K562 (cell line): ENCODE measurements around the gene IL10RB. TPM values are rescaled to one million over a fixed set of nuclear protein-coding genes. Genes with fewer than 3 reads are reported as not detected.
A peak's percentile ranks its signal among the peaks of the same experiment; 100 is the strongest.

Experiments used
- ATF1 ChIP-seq, 2 experiments: fragments of 450-650 bp in 1 of 2; IDR thresholded peaks; 2 replicates each; pipeline ENCODE4 v1.6.1; 2016; ENCODE audit warnings: missing compliant biosample characterization in 1 of 2, missing genetic modification characterization in 1 of 2
- BHLHE40 ChIP-seq: IDR thresholded peaks from 2 replicates; pipeline ENCODE4 v1.6.1; 2011; ENCODE audit warnings: low read length, improper control_type of control experiment
- CBX1 ChIP-seq: sonication (generic); IDR thresholded peaks from 2 replicates; pipeline ENCODE4 v1.6.1; 2016; ENCODE audit warnings: antibody characterized with exemption, low read depth, mild to moderate bottlenecking
- CREM ChIP-seq: IDR thresholded peaks from 2 replicates; pipeline ENCODE4 v1.6.1; 2014; ENCODE audit warnings: antibody characterized with exemption, low read depth
- EP300 ChIP-seq: IDR thresholded peaks from 2 replicates; pipeline ENCODE4 v1.6.1; 2012; ENCODE audit warnings: low read length, improper control_type of control experiment
- ETV6 ChIP-seq, 3 experiments: fragments of 150-350 bp in 1 of 3; sonication (generic) in 1 of 3; formaldehyde crosslinking in 1 of 3; IDR thresholded peaks; 2 replicates each; pipeline versions ENCODE4 v1.6.1 to v1.8.0; 2014 to 2022; ENCODE audit warnings: borderline replicate concordance in 2 of 3, low read depth in 2 of 3, antibody characterized with exemption in 1 of 3, low read length in 1 of 3, mild to moderate bottlenecking in 1 of 3, missing genetic modification reagents in 1 of 3
- FOXA3 ChIP-seq, 2 experiments: fragments of 450-650 bp in 1 of 2; sonication (generic) in 1 of 2; formaldehyde crosslinking; IDR thresholded peaks in 1 of 2; conservative IDR thresholded peaks in 1 of 2; 2 replicates each; pipeline versions ENCODE4 v1.4.0 to v1.8.0; 2020 to 2022; ENCODE audit warnings: mild to moderate bottlenecking in 2 of 2, missing genetic modification reagents in 1 of 2
- FOXK2 ChIP-seq, 2 experiments: fragments of 450-650 bp; IDR thresholded peaks in 1 of 2; conservative IDR thresholded peaks in 1 of 2; 2 replicates each; pipeline ENCODE4 v1.6.1; 2016; ENCODE audit warnings: low read depth in 2 of 2, mild to moderate bottlenecking in 1 of 2
- HMG20B ChIP-seq: fragments of 250-450 bp; sonication (Bioruptor Pico); IDR thresholded peaks from 2 replicates; pipeline ENCODE4 v1.5.0; 2021; ENCODE audit warnings: mild to moderate bottlenecking
- NFXL1 ChIP-seq: fragments of 450-650 bp; formaldehyde crosslinking; IDR thresholded peaks from 2 replicates; pipeline ENCODE4 v1.4.0; 2021; ENCODE audit warnings: mild to moderate bottlenecking
- SMAD1 ChIP-seq: fragments of 150-350 bp; IDR thresholded peaks from 2 replicates; pipeline ENCODE4 v1.6.1; 2014; ENCODE audit warnings: low read length, low read depth; ENCODE audit not compliant: partially characterized antibody
- ZFP36 ChIP-seq: fragments of 150-350 bp; IDR thresholded peaks from 2 replicates; pipeline ENCODE4 v1.6.1; 2018; ENCODE audit warnings: low read length, low read depth; ENCODE audit not compliant: partially characterized antibody
- ZNF311 ChIP-seq: fragments of 250-450 bp; sonication (Bioruptor Pico); IDR thresholded peaks from 2 replicates; pipeline ENCODE4 v1.4.0; 2020; ENCODE audit warnings: mild to moderate bottlenecking, moderate library complexity
- ZNF408 ChIP-seq: fragments of 250-450 bp; sonication (Bioruptor Pico); IDR thresholded peaks from 2 replicates; pipeline ENCODE4 v1.4.0; 2020; ENCODE audit warnings: low read depth, mild to moderate bottlenecking, moderate library complexity
- polyA plus RNA-seq, 8 experiments: library from polyadenylated mRNA; depleted of rRNA in 4 of 8; stranded (reverse) in 5 of 8; unstranded in 3 of 8; fragments of >200 nt; fragmentation: Nextera tagmentation in 2 of 8; fragmentation: Illumina TruSeq in 1 of 8; extraction: Ambion mirVana in 2 of 8; extraction: Trizol in 1 of 8; gene quantifications; 2 replicates each; pipeline versions ENCODE4 v1.2.1 to v1.2.3, GENCODE V29; 2011 to 2014; ENCODE audit warnings: inconsistent platforms in 1 of 8, missing spikeins in 1 of 8
- total RNA-seq, 7 experiments: library from RNA; depleted of rRNA in 6 of 7; stranded (reverse); fragments of >200 nt in 6 of 7; fragmentation: Illumina TruSeq in 2 of 7; extraction: Trizol in 2 of 7; gene quantifications; 2 replicates each; pipeline versions ENCODE4 v1.2.1 to v1.2.3, GENCODE V29; 2011 to 2021; ENCODE audit warnings: low replicate concordance in 1 of 7
- TF ChIP-seq, protein P1 (sequence below): fragments of 200-800 bp; sonication (Bioruptor generic); IDR thresholded peaks from 2 replicates; pipeline ENCODE4 v1.6.1; 2016; ENCODE audit warnings: missing genetic modification characterization, missing compliant biosample characterization
- TF ChIP-seq, protein P2 (sequence below): sonication (generic); formaldehyde crosslinking; IDR thresholded peaks from 2 replicates; pipeline ENCODE4 v1.8.1; 2022; ENCODE audit warnings: missing genetic modification reagents
- TF ChIP-seq, protein P3 (sequence below), 2 experiments: fragments of 250-450 bp in 1 of 2; fragments of 450-650 bp in 1 of 2; sonication (Bioruptor Pico) in 1 of 2; IDR thresholded peaks; 2 replicates each; pipeline versions ENCODE4 v1.6.1 to v1.8.0; 2016 to 2021; ENCODE audit warnings: mild to moderate bottlenecking in 2 of 2, moderate library complexity in 2 of 2, missing compliant biosample characterization in 1 of 2, missing genetic modification characterization in 1 of 2
- TF ChIP-seq, protein P4 (sequence below), 3 experiments: fragments of 200-800 bp in 1 of 3; sonication (Bioruptor generic) in 1 of 3; sonication (generic) in 1 of 3; formaldehyde crosslinking in 1 of 3; IDR thresholded peaks; 2 replicates each; pipeline versions ENCODE4 v1.6.1 to v1.8.0; 2016 to 2022; ENCODE audit warnings: mild to moderate bottlenecking in 2 of 3, missing compliant biosample characterization in 2 of 3, missing genetic modification characterization in 2 of 3, missing genetic modification reagents in 1 of 3

IL10RB gene
- total and polyA plus RNA-seq, 9 of the 15 experiments (the other 6 are each of a cell fraction or from before 2014, with no cell fraction given): 10.9 to 33.8 (median 23.0) TPM

DNA sequence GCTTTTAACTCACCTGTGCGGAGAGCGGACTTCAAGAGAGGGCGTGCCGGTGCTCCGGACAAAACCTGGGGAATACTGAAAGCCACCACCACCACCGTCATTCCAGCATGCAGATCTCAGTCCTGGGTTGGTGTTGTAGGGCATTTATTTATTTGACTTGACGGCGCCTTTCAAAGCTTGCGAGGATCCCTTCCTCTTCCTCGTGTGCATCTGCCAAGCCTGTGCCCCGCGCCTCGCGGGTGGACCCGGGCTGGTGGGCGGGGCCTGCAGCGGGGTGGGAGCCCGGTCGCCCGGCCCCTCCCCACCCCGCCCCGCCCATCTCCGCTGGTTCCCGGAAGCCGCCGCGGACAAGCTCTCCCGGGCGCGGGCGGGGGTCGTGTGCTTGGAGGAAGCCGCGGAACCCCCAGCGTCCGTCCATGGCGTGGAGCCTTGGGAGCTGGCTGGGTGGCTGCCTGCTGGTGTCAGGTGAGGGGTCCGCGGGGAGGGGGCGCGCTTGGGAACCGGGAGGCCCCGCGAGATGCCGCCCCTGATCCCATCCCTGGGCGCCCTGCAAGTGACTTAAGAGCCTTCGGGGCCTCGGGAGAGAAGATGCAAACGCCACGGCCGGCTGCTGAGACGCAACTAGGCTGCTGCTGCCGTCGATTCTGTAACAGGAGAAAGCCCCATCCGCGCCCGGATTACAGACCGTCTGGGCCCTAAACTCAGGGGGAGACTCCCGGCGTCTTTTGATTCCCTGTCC, at the start of gene IL10RB (continued):
- TF ChIP-seq, protein P1, sequence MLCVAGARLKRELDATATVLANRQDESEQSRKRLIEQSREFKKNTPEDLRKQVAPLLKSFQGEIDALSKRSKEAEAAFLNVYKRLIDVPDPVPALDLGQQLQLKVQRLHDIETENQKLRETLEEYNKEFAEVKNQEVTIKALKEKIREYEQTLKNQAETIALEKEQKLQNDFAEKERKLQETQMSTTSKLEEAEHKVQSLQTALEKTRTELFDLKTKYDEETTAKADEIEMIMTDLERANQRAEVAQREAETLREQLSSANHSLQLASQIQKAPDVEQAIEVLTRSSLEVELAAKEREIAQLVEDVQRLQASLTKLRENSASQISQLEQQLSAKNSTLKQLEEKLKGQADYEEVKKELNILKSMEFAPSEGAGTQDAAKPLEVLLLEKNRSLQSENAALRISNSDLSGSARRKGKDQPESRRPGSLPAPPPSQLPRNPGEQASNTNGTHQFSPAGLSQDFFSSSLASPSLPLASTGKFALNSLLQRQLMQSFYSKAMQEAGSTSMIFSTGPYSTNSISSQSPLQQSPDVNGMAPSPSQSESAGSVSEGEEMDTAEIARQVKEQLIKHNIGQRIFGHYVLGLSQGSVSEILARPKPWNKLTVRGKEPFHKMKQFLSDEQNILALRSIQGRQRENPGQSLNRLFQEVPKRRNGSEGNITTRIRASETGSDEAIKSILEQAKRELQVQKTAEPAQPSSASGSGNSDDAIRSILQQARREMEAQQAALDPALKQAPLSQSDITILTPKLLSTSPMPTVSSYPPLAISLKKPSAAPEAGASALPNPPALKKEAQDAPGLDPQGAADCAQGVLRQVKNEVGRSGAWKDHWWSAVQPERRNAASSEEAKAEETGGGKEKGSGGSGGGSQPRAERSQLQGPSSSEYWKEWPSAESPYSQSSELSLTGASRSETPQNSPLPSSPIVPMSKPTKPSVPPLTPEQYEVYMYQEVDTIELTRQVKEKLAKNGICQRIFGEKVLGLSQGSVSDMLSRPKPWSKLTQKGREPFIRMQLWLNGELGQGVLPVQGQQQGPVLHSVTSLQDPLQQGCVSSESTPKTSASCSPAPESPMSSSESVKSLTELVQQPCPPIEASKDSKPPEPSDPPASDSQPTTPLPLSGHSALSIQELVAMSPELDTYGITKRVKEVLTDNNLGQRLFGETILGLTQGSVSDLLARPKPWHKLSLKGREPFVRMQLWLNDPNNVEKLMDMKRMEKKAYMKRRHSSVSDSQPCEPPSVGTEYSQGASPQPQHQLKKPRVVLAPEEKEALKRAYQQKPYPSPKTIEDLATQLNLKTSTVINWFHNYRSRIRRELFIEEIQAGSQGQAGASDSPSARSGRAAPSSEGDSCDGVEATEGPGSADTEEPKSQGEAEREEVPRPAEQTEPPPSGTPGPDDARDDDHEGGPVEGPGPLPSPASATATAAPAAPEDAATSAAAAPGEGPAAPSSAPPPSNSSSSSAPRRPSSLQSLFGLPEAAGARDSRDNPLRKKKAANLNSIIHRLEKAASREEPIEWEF: no peak
- TF ChIP-seq NFXL1 (CRISPR knock-in tag) (no peak), HMG20B (CRISPR knock-in tag) (no peak), FOXK2 (conservative IDR thresholded peaks at IDR 0.05 in 1 of 2, IDR thresholded peaks at IDR 0.05 in 1 of 2; ENCODE audit: low read depth in 2 of 2) (no peak), ZNF408 (no peak), ZFP36 (no peak), CREM (0 out of 2 replicates have a peak, but pooled peaks have one; percentile 29), SMAD1 (no peak), CBX1 (peak; percentile 41; the same call in 1 of the 2 replicates), ETV6 (IDR thresholded peaks at IDR 0.05; ENCODE audit: borderline replicate concordance in 1 of 2, low read depth in 2 of 2, low read length in 1 of 2) (no peak), ETV6 (CRISPR knock-in tag; IDR thresholded peaks at IDR 0.05; ENCODE audit: borderline replicate concordance) (no peak), ZNF311 (CRISPR knock-in tag) (no peak), ATF1 (CRISPR knock-in tag; IDR thresholded peaks at IDR 0.05) (no peak), ATF1 (tag; IDR thresholded peaks at IDR 0.05) (no peak; the same call in 1 of the 2 replicates), BHLHE40 (no peak), EP300 (no peak), FOXA3 (CRISPR knock-in tag; conservative IDR thresholded peaks at IDR 0.05 in 1 of 2, IDR thresholded peaks at IDR 0.05 in 1 of 2) (no peak)
- TF ChIP-seq, protein P2, sequence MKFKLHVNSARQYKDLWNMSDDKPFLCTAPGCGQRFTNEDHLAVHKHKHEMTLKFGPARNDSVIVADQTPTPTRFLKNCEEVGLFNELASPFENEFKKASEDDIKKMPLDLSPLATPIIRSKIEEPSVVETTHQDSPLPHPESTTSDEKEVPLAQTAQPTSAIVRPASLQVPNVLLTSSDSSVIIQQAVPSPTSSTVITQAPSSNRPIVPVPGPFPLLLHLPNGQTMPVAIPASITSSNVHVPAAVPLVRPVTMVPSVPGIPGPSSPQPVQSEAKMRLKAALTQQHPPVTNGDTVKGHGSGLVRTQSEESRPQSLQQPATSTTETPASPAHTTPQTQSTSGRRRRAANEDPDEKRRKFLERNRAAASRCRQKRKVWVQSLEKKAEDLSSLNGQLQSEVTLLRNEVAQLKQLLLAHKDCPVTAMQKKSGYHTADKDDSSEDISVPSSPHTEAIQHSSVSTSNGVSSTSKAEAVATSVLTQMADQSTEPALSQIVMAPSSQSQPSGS (CRISPR knock-in tag): no peak
- TF ChIP-seq, protein P3, sequence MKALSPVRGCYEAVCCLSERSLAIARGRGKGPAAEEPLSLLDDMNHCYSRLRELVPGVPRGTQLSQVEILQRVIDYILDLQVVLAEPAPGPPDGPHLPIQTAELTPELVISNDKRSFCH (CRISPR knock-in tag; IDR thresholded peaks at IDR 0.05): no peak
- TF ChIP-seq, protein P3 (tag; IDR thresholded peaks at IDR 0.05): no peak
- TF ChIP-seq, protein P4, sequence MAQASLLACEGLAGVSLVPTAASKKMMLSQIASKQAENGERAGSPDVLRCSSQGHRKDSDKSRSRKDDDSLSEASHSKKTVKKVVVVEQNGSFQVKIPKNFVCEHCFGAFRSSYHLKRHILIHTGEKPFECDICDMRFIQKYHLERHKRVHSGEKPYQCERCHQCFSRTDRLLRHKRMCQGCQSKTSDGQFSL (CRISPR knock-in tag; IDR thresholded peaks at IDR 0.05): no peak
- TF ChIP-seq, protein P4 (tag; IDR thresholded peaks at IDR 0.05): no peak
